Subcutaneous abdominal adipose tissue (tissue), 5 donors: ENCODE measurements around the gene MKLN1.

ENCODE experiments used
- H3K27ac ChIP-seq: one replicate; pipeline ENCODE4 v1.7.0; 2013; ENCODE audit warnings: low read depth, mild to moderate bottlenecking, inconsistent platforms, low read length, moderate library complexity
- H3K27me3 ChIP-seq, 5 donors: one replicate each; pipeline ENCODE4 v1.7.0; 2013; ENCODE audit warnings: low read length in 5 of 5, inconsistent platforms in 1 of 5; ENCODE audit not compliant: control insufficient read depth in 5 of 5, insufficient read depth in 4 of 5
- H3K36me3 ChIP-seq, 5 donors: one replicate each; pipeline ENCODE4 v1.7.0; 2013; ENCODE audit warnings: low read length in 5 of 5; ENCODE audit not compliant: control insufficient read depth in 5 of 5, insufficient read depth in 5 of 5
- H3K4me1 ChIP-seq, 5 donors: one replicate each; pipeline ENCODE4 v1.7.0; 2013; ENCODE audit warnings: low read length in 5 of 5, mild to moderate bottlenecking in 3 of 5, moderate library complexity in 1 of 5; ENCODE audit not compliant: control insufficient read depth in 5 of 5, insufficient read depth in 5 of 5
- H3K4me3 ChIP-seq, 5 donors: one replicate each; pipeline ENCODE4 v1.7.0; 2013; ENCODE audit warnings: low read length in 5 of 5, low read depth in 1 of 5
- H3K9ac ChIP-seq, 5 donors: one replicate each; pipeline ENCODE4 v1.7.0; 2013; ENCODE audit warnings: low read length in 5 of 5, mild to moderate bottlenecking in 4 of 5, moderate library complexity in 3 of 5
- H3K9me3 ChIP-seq, 5 donors: one replicate each; pipeline ENCODE4 v1.7.0; 2013; ENCODE audit warnings: low read length in 5 of 5; ENCODE audit not compliant: control insufficient read depth in 5 of 5
- donor health status: healthy.
- donor health status: healthy.
- donor health status: healthy.
- donor health status: healthy.
- donor health status: healthy.

Gene MKLN1

DNA sequence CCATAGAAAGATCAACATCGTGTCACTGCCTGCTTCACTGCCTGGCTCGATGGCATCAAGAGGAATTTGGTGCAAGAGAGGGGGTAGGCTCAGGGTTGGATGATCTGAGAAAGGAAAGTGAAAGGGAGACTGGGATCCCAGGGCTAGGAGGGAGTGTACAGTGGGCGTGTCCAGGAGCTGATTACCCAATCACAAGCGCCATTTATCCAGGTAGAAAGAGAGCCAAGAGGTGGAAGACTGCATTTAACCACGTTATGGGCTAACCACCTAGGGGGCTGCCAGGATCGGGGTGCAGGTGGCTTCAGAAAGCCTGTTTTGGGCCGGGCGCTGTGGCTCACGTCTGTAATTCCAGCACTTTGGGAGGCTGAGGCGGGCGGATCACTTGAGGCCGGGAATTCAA, 218.4 kb downstream of the MKLN1 start:
- Histone ChIP-seq H3K4me1 (peaks cover 0 to 50% (median 5%) of the 10 kb centered on the region in 5 donors), H3K27ac (peak overlapping the region; percentile 38), H3K27me3 (no peaks in the 10 kb centered on the region), H3K9me3 (peaks cover 0 to 5% (median 0%) of the 10 kb centered on the region in 5 donors), H3K36me3 (no peaks in the 10 kb centered on the region), H3K9ac (peak overlapping the region in 1 of 5 donors; percentile 21), H3K4me3 (no peak overlapping the region)
